CD4-positive, alpha-beta T cell treated with Interferon gamma for 1 hour (primary cell): ENCODE data around the gene GJB2.

Source experiments
- DNase-seq: peaks from one replicate; pipeline ENCODE4 v3.0.0-alpha.2; 2020

GJB2 gene

GRCh38 chr13:20192158-20192835 is 441 bp downstream of the GJB2 start:
- no peak for DNase-seq

- no peak for DNase-seq
Measured at GRCh38 chr13:20191311-20192157, 1.2 kb downstream of the GJB2 start.

GRCh38 chr13:20190481-20191310 is 2.0 kb downstream of the GJB2 start:
- no peak for DNase-seq

- no peak for DNase-seq
Measured at GRCh38 chr13:20190076-20190475, 2.7 kb downstream of the GJB2 start.

GRCh38 chr13:20188667-20189553 is 3.8 kb downstream of the GJB2 start:
- peak; percentile 45 for DNase-seq

- DNase-seq: no peak
Measured at GRCh38 chr13:20186771-20187170, 6.0 kb downstream of the GJB2 start.

GRCh38 chr13:20185366-20186056 is 7.2 kb downstream of the GJB2 start:
- DNase-seq: no peak

- peak; percentile 58 for DNase-seq
Measured at GRCh38 chr13:20182231-20182846, 10.4 kb downstream of the GJB2 start.

- no peak for DNase-seq
Measured at GRCh38 chr13:20181188-20181587, 11.6 kb downstream of the GJB2 start.

GRCh38 chr13:20178156-20178555 is 14.6 kb downstream of the GJB2 start:
- no peak for DNase-seq

GRCh38 chr13:20177049-20177831 is 15.5 kb downstream of the GJB2 start:
- DNase-seq: no peak

GRCh38 chr13:20175907-20176652 is 16.7 kb downstream of the GJB2 start:
- no peak for DNase-seq

- DNase-seq: no peak
Measured at GRCh38 chr13:20175406-20175794, 17.3 kb downstream of the GJB2 start.

- peak; percentile 81 for DNase-seq
Measured at GRCh38 chr13:20174656-20175405, 17.9 kb downstream of the GJB2 start.

- no peak for DNase-seq
Measured at GRCh38 chr13:20173116-20173746, 19.5 kb downstream of the GJB2 start.

- no peak for DNase-seq
Measured at GRCh38 chr13:20171364-20171763, 21.4 kb downstream of the GJB2 start.

- no peak for DNase-seq
Measured at GRCh38 chr13:20170921-20171320, 21.8 kb downstream of the GJB2 start.

- DNase-seq: no peak
Measured at GRCh38 chr13:20168396-20168795, 24.3 kb downstream of the GJB2 start.
